HS-27A (cell line): ENCODE measurements around the gene TGFB2.

Source experiments
- DNase-seq: peaks from one replicate; pipeline ENCODE4 v3.0.0-alpha.2; 2012; ENCODE audit warnings: low read depth, missing footprints

The TGFB2 gene

GRCh38 chr1:218488986-218489385 is 143.8 kb downstream of the TGFB2 start:
- peak; percentile 48 for DNase-seq

DNA sequence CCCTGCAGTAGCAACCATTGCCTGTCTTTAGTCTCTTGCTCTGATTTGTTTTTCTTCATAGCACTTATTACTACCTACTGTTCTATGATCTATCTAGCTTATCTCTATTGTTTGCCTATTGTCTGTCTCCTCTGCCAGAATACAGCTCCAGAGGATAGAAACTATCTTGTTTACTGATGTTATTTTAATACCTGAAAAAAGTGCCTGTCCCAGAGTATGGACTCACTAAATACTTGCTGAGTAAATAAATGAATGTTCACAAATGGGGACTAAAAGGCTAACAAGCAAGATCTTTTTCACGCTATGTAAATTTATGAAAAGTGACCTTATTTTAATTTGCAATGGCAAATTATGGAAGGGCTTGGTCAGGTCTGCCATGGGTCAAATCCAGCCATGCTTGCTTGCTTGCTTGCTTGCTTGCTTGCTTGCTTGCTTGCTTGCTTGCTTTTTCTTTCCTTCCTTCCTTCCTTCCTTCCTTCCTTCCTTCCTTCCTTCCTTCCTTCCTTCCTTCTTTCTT is 145.3 kb downstream of the TGFB2 start:
- DNase-seq = no peak

DNA sequence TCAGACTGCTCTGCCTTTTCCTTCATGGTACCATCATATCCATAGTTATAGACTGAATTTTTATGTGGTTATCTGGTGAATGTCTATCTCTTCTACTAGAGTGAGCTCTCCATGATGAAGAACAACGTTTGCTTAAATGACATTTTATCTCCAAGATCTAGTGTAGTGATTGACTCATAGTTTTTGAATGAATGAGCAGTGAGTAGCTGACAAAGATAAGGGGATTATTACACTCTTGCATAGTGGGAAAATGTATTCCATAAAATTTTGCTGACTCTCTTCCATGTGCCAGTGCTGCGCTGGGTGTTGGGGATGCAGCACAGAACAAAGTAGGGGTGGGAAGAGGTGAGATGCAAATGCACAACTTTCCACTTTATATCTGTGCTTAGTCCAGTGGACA is 147.7 kb downstream of the TGFB2 start:
- DNase-seq = no peak

GRCh38 chr1:218493986-218494385 is 148.8 kb downstream of the TGFB2 start:
- DNase-seq = no peak
